Gastroesophageal sphincter (tissue), 3 donors: ENCODE results near the gene MCC.
A peak's percentile ranks its signal among the peaks of the same experiment; 100 is the strongest.

Experiments used
- CTCF ChIP-seq, 4 experiments: fragments of 200-600 bp in 2 of 4; fragments of 450-650 bp in 2 of 4; sonication (generic) in 1 of 4; IDR thresholded peaks; one replicate each; pipeline ENCODE4 v1.5.1; 2017 to 2019; ENCODE audit warnings: antibody characterized with exemption in 4 of 4, mild to moderate bottlenecking in 2 of 4, moderate library complexity in 2 of 4
- POLR2A ChIP-seq, 2 donors: fragments of 450-650 bp; IDR thresholded peaks; one replicate each; pipeline ENCODE4 v1.6.1; 2017; ENCODE audit warnings: antibody characterized with exemption in 2 of 2, mild to moderate bottlenecking in 2 of 2, moderate library complexity in 1 of 2
- POLR2AphosphoS5 ChIP-seq: sonication (generic); formaldehyde crosslinking; IDR thresholded peaks from one replicate; pipeline ENCODE4 v1.6.1; 2017; ENCODE audit warnings: antibody characterized with exemption

DNA sequence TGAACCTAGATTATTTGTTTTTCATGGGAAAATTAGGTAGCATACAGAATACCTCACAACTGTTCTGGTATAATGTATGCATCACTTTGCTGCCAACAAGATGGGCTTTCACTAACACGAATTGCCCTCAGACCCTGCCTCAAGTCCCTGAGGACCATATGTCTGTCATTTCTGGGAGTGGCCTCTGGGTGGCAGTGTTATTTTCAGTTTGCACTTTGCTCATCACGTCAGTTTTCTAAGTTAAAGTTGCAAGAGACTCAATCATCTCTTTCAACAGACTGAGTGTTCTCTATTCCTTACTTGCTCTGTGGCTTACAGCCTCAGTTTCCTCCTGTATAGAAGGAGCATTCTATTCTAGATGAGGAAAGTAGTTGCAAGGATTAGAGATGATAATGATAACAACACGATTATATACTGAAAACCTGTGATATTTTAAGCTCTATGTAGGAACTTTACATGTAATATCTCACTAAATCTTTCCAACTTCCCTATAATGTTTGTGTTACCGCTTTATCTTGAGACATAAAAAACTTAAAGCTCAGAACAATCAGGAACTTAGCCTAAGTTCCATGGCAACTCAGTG, 109.2 kb downstream of the MCC start:
- peak; percentile 44 to 76 (median 62) for TF ChIP-seq CTCF (IDR thresholded peaks at IDR 0.05)
- no peak for TF ChIP-seq POLR2A (IDR thresholded peaks at IDR 0.05)
- TF ChIP-seq POLR2AphosphoS5, result no peak
